H1 (cell line): Measurements from ENCODE around the gene P2RX1. TPM values are rescaled to one million over a fixed set of nuclear protein-coding genes. Genes with fewer than 3 reads are reported as not detected.

Experiments used
- CTCF ChIA-PET: fragments of 300-600 bp; sonication (Branson Sonifier 250); formaldehyde crosslinking; loops from one replicate; lab custom pipeline; 2021; ENCODE audit not compliant: partially characterized antibody; lab: Charles Lee
- POLR2A ChIA-PET: fragments of 300-600 bp; sonication (Branson Sonifier 250); formaldehyde crosslinking; loops from one replicate; lab custom pipeline; 2021; ENCODE audit warnings: inconsistent platforms; ENCODE audit not compliant: partially characterized antibody; lab: Charles Lee
- DNase-seq, 2 experiments: peaks; one replicate each; pipeline versions ENCODE4 v3.0.0 to v3.0.0-alpha.2; 2010 to 2022; ENCODE audit warnings: low spot score in 2 of 2, low read depth in 1 of 2, mixed read lengths in 1 of 2
- FAIRE-seq: peaks from 2 replicates; lab custom pipeline; 2011; peaks lifted over from hg19 to GRCh38; lab: Jason Lieb, UNC
- H2AFZ ChIP-seq: 2 replicates; pipeline ENCODE4 v1.8.1; 2012; ENCODE audit warnings: low read length, inconsistent platforms
- H2AK5ac ChIP-seq: 2 replicates; pipeline ENCODE4 v1.6.1; 2013; ENCODE audit warnings: low read depth, low read length
- H2BK120ac ChIP-seq: replicated peaks from 2 replicates; pipeline ENCODE3; 2013; ENCODE audit warnings: low read depth, low read length, inconsistent platforms
- H2BK12ac ChIP-seq: 2 replicates; pipeline ENCODE4 v1.6.1; 2013; ENCODE audit warnings: low read depth, low read length
- H2BK15ac ChIP-seq: 2 replicates; pipeline ENCODE4 v1.6.1; 2013; ENCODE audit warnings: low read length
- H2BK20ac ChIP-seq: 2 replicates; pipeline ENCODE4 v1.6.1; 2013; ENCODE audit warnings: low read length
- H2BK5ac ChIP-seq: 2 replicates; pipeline ENCODE4 v1.6.1; 2013; ENCODE audit warnings: low read depth, low read length
- H3K14ac ChIP-seq: 2 replicates; pipeline ENCODE4 v1.6.1; 2013; ENCODE audit warnings: inconsistent platforms; ENCODE audit not compliant: insufficient read length
- H3K18ac ChIP-seq: 2 replicates; pipeline ENCODE4 v1.6.1; 2013; ENCODE audit warnings: low read length; ENCODE audit errors: extremely low read depth
- H3K23ac ChIP-seq: 2 replicates; pipeline ENCODE4 v1.6.1; 2013; ENCODE audit warnings: inconsistent platforms; ENCODE audit not compliant: insufficient read length
- H3K23me2 ChIP-seq: 2 replicates; pipeline ENCODE4 v1.6.1; 2013; ENCODE audit warnings: low read depth, low read length
- H3K27ac ChIP-seq: 2 replicates; pipeline ENCODE4 v1.6.1; 2011; ENCODE audit warnings: low read depth, low read length, inconsistent platforms
- H3K27me3 ChIP-seq, 4 experiments: replicated peaks in 1 of 4; 1 replicate in 1 of 4; 2 replicates in 3 of 4; pipeline versions ENCODE4 v1.6.1 to v1.8.1; 2011 to 2013; ENCODE audit warnings: low read length in 3 of 4, mild to moderate bottlenecking in 3 of 4, inconsistent platforms in 2 of 4, mixed read lengths in 2 of 4, moderate library complexity in 1 of 4; ENCODE audit not compliant: control insufficient read depth in 3 of 4, insufficient read depth in 3 of 4; ENCODE audit errors: extremely low read depth in 1 of 4
- H3K36me3 ChIP-seq, 4 experiments: 2 replicates each; pipeline versions ENCODE4 v1.6.1 to v1.8.1; 2011 to 2013; ENCODE audit warnings: mild to moderate bottlenecking in 4 of 4, low read length in 3 of 4, moderate library complexity in 2 of 4, control low read depth in 1 of 4, inconsistent platforms in 1 of 4; ENCODE audit not compliant: insufficient read depth in 4 of 4, control insufficient read depth in 2 of 4
- H3K4ac ChIP-seq: replicated peaks from 2 replicates; pipeline ENCODE3; 2013; ENCODE audit warnings: low read length, low read depth, mixed read lengths, inconsistent platforms; ENCODE audit not compliant: insufficient read length
- H3K4me1 ChIP-seq, 4 experiments: replicated peaks in 1 of 4; 1 replicate in 1 of 4; 2 replicates in 3 of 4; pipeline versions ENCODE4 v1.6.1 to v1.8.1; 2011 to 2013; ENCODE audit warnings: low read length in 3 of 4, inconsistent platforms in 2 of 4, mixed read lengths in 1 of 4; ENCODE audit not compliant: insufficient read depth in 4 of 4, control insufficient read depth in 3 of 4
- H3K4me2 ChIP-seq, 2 experiments: 2 replicates each; pipeline versions ENCODE4 v1.6.1 to v1.8.1; 2011 to 2013; ENCODE audit warnings: low read depth in 2 of 2, low read length in 2 of 2, control low read depth in 1 of 2, inconsistent platforms in 1 of 2, mild to moderate bottlenecking in 1 of 2; ENCODE audit not compliant: insufficient read depth in 1 of 2
- H3K4me3 ChIP-seq, 4 experiments: fragments of 200-600, 300-600 bp in 1 of 4; sonication (generic), shearing (Covaris generic), sonication (Bioruptor Twin) in 1 of 4; 2 replicates each; pipeline versions ENCODE4 v1.5.1 to v1.8.1; 2011 to 2016; ENCODE audit warnings: low read length in 4 of 4, low read depth in 3 of 4, control low read depth in 2 of 4, inconsistent platforms in 2 of 4, mild to moderate bottlenecking in 2 of 4, mixed read lengths in 1 of 4, moderate library complexity in 1 of 4; ENCODE audit not compliant: insufficient read depth in 2 of 4; ENCODE audit errors: extremely low read depth in 1 of 4
- H3K56ac ChIP-seq: replicated peaks from 2 replicates; pipeline ENCODE3; 2013; ENCODE audit warnings: low read depth, mild to moderate bottlenecking, mixed read lengths, low read length, inconsistent platforms; ENCODE audit not compliant: insufficient read length
- H3K79me1 ChIP-seq: 2 replicates; pipeline ENCODE4 v1.6.1; 2013; ENCODE audit warnings: low read depth, low read length, control low read depth
- H3K79me2 ChIP-seq, 2 experiments: 2 replicates each; pipeline versions ENCODE4 v1.6.1 to v1.8.1; 2012 to 2013; ENCODE audit warnings: low read length in 2 of 2, mild to moderate bottlenecking in 2 of 2, inconsistent platforms in 1 of 2; ENCODE audit not compliant: insufficient read depth in 2 of 2, control insufficient read depth in 1 of 2
- H3K9ac ChIP-seq, 4 experiments: replicated peaks in 1 of 4; 1 replicate in 1 of 4; 2 replicates in 3 of 4; pipeline versions ENCODE4 v1.6.1 to v1.8.1; 2011 to 2013; ENCODE audit warnings: low read depth in 3 of 4, low read length in 3 of 4, control low read depth in 2 of 4, mild to moderate bottlenecking in 2 of 4, moderate library complexity in 2 of 4, inconsistent platforms in 1 of 4; ENCODE audit errors: extremely low read depth in 1 of 4
- H3K9me3 ChIP-seq, 2 experiments: 2 replicates each; pipeline versions ENCODE4 v1.6.1 to v1.8.1; 2012 to 2013; ENCODE audit warnings: mild to moderate bottlenecking in 2 of 2, moderate library complexity in 2 of 2, control low read depth in 1 of 2, inconsistent platforms in 1 of 2, low read depth in 1 of 2, low read length in 1 of 2, mixed read lengths in 1 of 2; ENCODE audit not compliant: insufficient read depth in 2 of 2
- H4K20me1 ChIP-seq, 2 experiments: replicated peaks in 1 of 2; 2 replicates each; pipeline versions ENCODE3 to v1.8.1; 2011 to 2013; ENCODE audit warnings: inconsistent platforms in 2 of 2, low read length in 2 of 2, mild to moderate bottlenecking in 1 of 2; ENCODE audit not compliant: insufficient read depth in 2 of 2, control insufficient read depth in 1 of 2
- H4K5ac ChIP-seq: 2 replicates; pipeline ENCODE4 v1.6.1; 2013; ENCODE audit warnings: low read length, low read depth, mixed read lengths, inconsistent platforms; ENCODE audit not compliant: insufficient read length
- H4K8ac ChIP-seq: 2 replicates; pipeline ENCODE4 v1.8.0; 2013; ENCODE audit warnings: mild to moderate bottlenecking, moderate library complexity, low read length, inconsistent platforms; ENCODE audit not compliant: insufficient read depth; ENCODE audit errors: extremely low read depth
- H4K91ac ChIP-seq: replicated peaks from 2 replicates; pipeline ENCODE3; 2013; ENCODE audit warnings: low read length, mixed read lengths, inconsistent platforms; ENCODE audit not compliant: insufficient read length
- CBX5 ChIP-seq: fragments of 300-800, 300-1000 bp; sonication (generic); IDR thresholded peaks from 2 replicates; pipeline ENCODE4 v1.7.1; 2016; ENCODE audit warnings: antibody characterized with exemption, low read length, low read depth
- CHD2 ChIP-seq: IDR thresholded peaks from 2 replicates; pipeline ENCODE4 v1.6.1; 2012; ENCODE audit warnings: low read length, improper control_type of control experiment
- HDAC2 ChIP-seq, 2 experiments: fragments of 300-600 bp in 1 of 2; sonication (generic) in 1 of 2; IDR thresholded peaks; 2 replicates each; pipeline ENCODE4 v1.6.1; 2011 to 2012; ENCODE audit warnings: low read depth in 2 of 2, low read length in 2 of 2, mild to moderate bottlenecking in 2 of 2, moderate library complexity in 2 of 2, borderline replicate concordance in 1 of 2, inconsistent platforms in 1 of 2
- JUN ChIP-seq: IDR thresholded peaks from 2 replicates; pipeline ENCODE4 v1.6.1; 2011; ENCODE audit warnings: low read depth, mild to moderate bottlenecking, improper control_type of control experiment, low read length
- KDM1A ChIP-seq: fragments of 200-600, 300-600 bp; sonication (generic); IDR thresholded peaks from 2 replicates; pipeline ENCODE4 v1.7.1; 2016; ENCODE audit warnings: mild to moderate bottlenecking, low read length, borderline replicate concordance
- RAD21 ChIP-seq, 2 experiments: IDR thresholded peaks in 1 of 2; conservative IDR thresholded peaks in 1 of 2; 2 replicates each; pipeline ENCODE4 v1.6.1; 2011; ENCODE audit warnings: low read depth in 2 of 2, low read length in 2 of 2, improper control_type of control experiment in 1 of 2, inconsistent platforms in 1 of 2, mild to moderate bottlenecking in 1 of 2, moderate library complexity in 1 of 2
- SP2 ChIP-seq: IDR thresholded peaks from 2 replicates; pipeline ENCODE4 v1.6.1; 2012; ENCODE audit warnings: mild to moderate bottlenecking, low read length, inconsistent platforms
- SUZ12 ChIP-seq: fragments of 200-600 bp; sonication (generic); IDR thresholded peaks from 2 replicates; pipeline ENCODE4 v1.6.1; 2012; ENCODE audit warnings: mild to moderate bottlenecking, inconsistent platforms, low read length, moderate library complexity, mixed read lengths
- WGBS, 2 experiments: shearing (Covaris generic) in 1 of 2; methylation state at CpG; one replicate each; pipeline versions ENCODE4 v1.1.6 to v1.1.7; 2013 to 2015; ENCODE audit warnings: low lambda C conversion rate in 2 of 2, mixed read lengths in 2 of 2, inconsistent platforms in 1 of 2, low coverage in 1 of 2, missing lambda C conversion rate in 1 of 2; ENCODE audit not compliant: insufficient replicate concordance in 2 of 2, insufficient coverage in 1 of 2, insufficient read length in 1 of 2; ENCODE audit errors: extremely low coverage in 1 of 2, missing lambda C conversion rate in 1 of 2; 5-methylcytosine and 5-hydroxymethylcytosine counted together
- polyA plus RNA-seq, 7 experiments: library from polyadenylated mRNA; depleted of rRNA in 3 of 7; stranded (reverse) in 5 of 7; unstranded in 2 of 7; fragments of >200 nt in 5 of 7; fragments of 200-250 nt in 2 of 7; gene quantifications; 1 replicate in 5 of 7; 2 replicates in 1 of 7; 4 replicates in 1 of 7; pipeline versions ENCODE4 v1.2.1 to v1.2.3, GENCODE V29; 2011 to 2013; ENCODE audit warnings: missing spikeins in 2 of 7, mixed read lengths in 2 of 7
- total RNA-seq: library from RNA; stranded (reverse); fragmentation: NEBNext Ultra II Directional; extraction: Animal tissue kit (Norgen Biotek cat#: 25700); gene quantifications from 2 replicates; pipeline ENCODE4 v1.2.1, GENCODE V29; 2021

P2RX1 gene
- total and polyA plus RNA-seq, 2 of the 8 experiments (the other 6 are each of a cell fraction or from before 2014, with no cell fraction given): 0.45 to 1.1 TPM

DNA sequence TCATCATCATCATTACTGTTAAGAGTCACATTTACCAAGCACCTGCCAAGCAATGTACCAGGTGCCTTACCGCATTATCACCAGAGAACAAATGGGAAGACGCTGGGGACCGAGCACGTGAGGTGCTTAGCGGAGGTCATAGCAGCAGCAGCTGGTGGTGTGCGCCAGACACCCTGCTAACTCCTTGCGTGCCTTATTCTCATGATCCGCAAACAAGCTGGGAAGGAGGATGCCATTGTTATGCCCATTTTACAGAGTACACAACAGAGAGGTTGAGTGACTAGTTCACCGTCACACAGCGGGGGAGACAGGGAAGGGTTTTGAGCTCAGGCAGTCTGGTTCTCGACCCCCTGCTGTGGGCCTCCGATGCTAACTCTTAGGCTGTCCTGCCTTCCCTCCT lies 40.7 kb upstream of the P2RX1 start:
- no peak for TF ChIP-seq SP2
- peak in 1 of 2 experiments; percentile 89; a peak in 1 of 4 replicates for TF ChIP-seq HDAC2 (IDR thresholded peaks at IDR 0.05; ENCODE audit: borderline replicate concordance in 1 of 2, low read depth in 2 of 2, low read length in 2 of 2)
- TF ChIP-seq RAD21 (IDR thresholded peaks at IDR 0.05 in 1 of 2, conservative IDR thresholded peaks at IDR 0.05 in 1 of 2; ENCODE audit: low read depth in 2 of 2, low read length in 2 of 2): no peak
- no peak for TF ChIP-seq SUZ12
- no peak for TF ChIP-seq CBX5
- no peak for TF ChIP-seq CHD2
- TF ChIP-seq JUN: no peak
- TF ChIP-seq KDM1A: peak; percentile 98
- H3K4me3 ChIP-seq: no peak overlapping the region; a peak in 1 of 8 replicates
- POLR2A ChIA-PET: interaction anchor here (0.7 to 1.1 kb wide), 4 partner anchors 8 to 117 kb away, joined by 3 to 5 read pairs (median 4); partner anchors contain the start of gene ATP2A3

More for the DNA sequence above, 40.7 kb upstream of the P2RX1 start:
- H3K36me3 ChIP-seq: no peaks in the 10 kb centered on the region
- no peaks in the 10 kb centered on the region for H3K9me3 ChIP-seq
- no peak overlapping the region for H3K23ac ChIP-seq
- H4K91ac ChIP-seq: peak overlapping the region; percentile 6
- DNase-seq (no peak), FAIRE-seq (no peak)
- no peak overlapping the region; the same call in 1 of the 2 replicates for H3K18ac ChIP-seq
- H3K14ac ChIP-seq: no peak overlapping the region
- peak overlapping the region; percentile 95; the same call in 1 of the 2 replicates for H2BK12ac ChIP-seq
- H2BK120ac ChIP-seq: no peak overlapping the region
- WGBS, 2 experiments: 69% methylated on average over 12 of the region's 12 CpGs; no CpG with 5 or more reads in 1 of the 2 experiments
- no peak overlapping the region for H3K56ac ChIP-seq
- H2AFZ ChIP-seq: no peak overlapping the region
- 0 out of 2 replicates have a peak overlapping the region, but pooled peaks have one; percentile 86 for H2AK5ac ChIP-seq
- no peaks in the 10 kb centered on the region for H3K23me2 ChIP-seq
- no peaks in the 10 kb centered on the region; the same call in none of the 2 replicates for H3K79me1 ChIP-seq
- peak overlapping the region; percentile 26 to 47; a peak in 3 of 4 replicates for H3K4me2 ChIP-seq
- H3K79me2 ChIP-seq: no peaks in the 10 kb centered on the region
- peaks cover 0 to 45% (median 22%) of the 10 kb centered on the region in 4 experiments; a peak in 6 of 7 replicates for H3K4me1 ChIP-seq
- H3K4ac ChIP-seq: no peak overlapping the region
- peak overlapping the region; percentile 92; the same call in 1 of the 2 replicates for H2BK15ac ChIP-seq
- no peak overlapping the region for H4K5ac ChIP-seq
- peaks cover 0 to 3% of the 10 kb centered on the region in 2 experiments for H4K20me1 ChIP-seq
- H2BK5ac ChIP-seq: peak overlapping the region; percentile 18; the same call in 1 of the 2 replicates
- H3K9ac ChIP-seq: no peak overlapping the region; a peak in 1 of 7 replicates
- H2BK20ac ChIP-seq: peak overlapping the region; percentile 61
- CTCF ChIA-PET: interaction anchor here (1.1 to 2.1 kb wide), 8 partner anchors 9 to 113 kb away, joined by 3 to 6 read pairs (median 4); partner anchors contain the start of gene P2RX1
- no peak overlapping the region for H3K27ac ChIP-seq
- H3K27me3 ChIP-seq: no peaks in the 10 kb centered on the region
- H4K8ac ChIP-seq: peak overlapping the region; percentile 73; the same call in 1 of the 2 replicates
